Fibroblast of mammary gland (primary cell): ENCODE results near the gene ST6GALNAC3.
"Not testable (repeated sequence)": the region's sequence is repeated elsewhere in the genome, so short reads cannot be mapped to it uniquely, and the experiment has no call there.

Experiments used
- DNase-seq: peaks from one replicate; pipeline ENCODE4 v3.0.0-alpha.2; 2010; ENCODE audit warnings: low read depth
- H3K4me3 ChIP-seq: 2 replicates; pipeline ENCODE4 v1.5.1; 2011; ENCODE audit warnings: low read depth, mild to moderate bottlenecking, low read length, moderate library complexity; ENCODE audit not compliant: control insufficient read depth
- CTCF ChIP-seq: conservative IDR thresholded peaks from 2 replicates; pipeline ENCODE4 v1.5.1; 2011; ENCODE audit warnings: low read depth, low read length, inconsistent platforms; ENCODE audit not compliant: control insufficient read depth, insufficient read depth

ST6GALNAC3 gene

GRCh38 chr1:76037324-76037723 lies 37.2 kb upstream of the ST6GALNAC3 start:
- no peak for TF ChIP-seq CTCF
- no peak overlapping the region for H3K4me3 ChIP-seq
- no peak for DNase-seq

- H3K4me3 ChIP-seq = no peak overlapping the region
- no peak for DNase-seq
- no peak for TF ChIP-seq CTCF
Observed at GRCh38 chr1:76038287-76039004, 36.1 kb upstream of the ST6GALNAC3 start.

GRCh38 chr1:76046149-76046548 lies 28.4 kb upstream of the ST6GALNAC3 start:
- TF ChIP-seq CTCF = no peak
- DNase-seq = no peak
- H3K4me3 ChIP-seq = no peak overlapping the region

GRCh38 chr1:76048219-76048618 lies 26.3 kb upstream of the ST6GALNAC3 start:
- H3K4me3 ChIP-seq = no peak overlapping the region
- TF ChIP-seq CTCF = no peak
- DNase-seq = no peak

GRCh38 chr1:76048926-76049325 lies 25.6 kb upstream of the ST6GALNAC3 start:
- no peak overlapping the region for H3K4me3 ChIP-seq
- DNase-seq = no peak
- TF ChIP-seq CTCF = no peak

GRCh38 chr1:76049498-76049897 lies 25.0 kb upstream of the ST6GALNAC3 start:
- no peak for TF ChIP-seq CTCF
- DNase-seq = no peak
- H3K4me3 ChIP-seq = no peak overlapping the region

GRCh38 chr1:76050073-76050472 lies 24.5 kb upstream of the ST6GALNAC3 start:
- not testable (repeated sequence) for H3K4me3 ChIP-seq, DNase-seq
